Ovary (tissue), 3 donors: Measurements from ENCODE around the gene CTDSPL.

Source experiments
- EP300 ChIP-seq: sonication (generic); formaldehyde crosslinking; IDR thresholded peaks from one replicate; pipeline ENCODE4 v1.6.1; 2017; ENCODE audit warnings: antibody characterized with exemption
- POLR2A ChIP-seq: fragments of 450-650 bp; IDR thresholded peaks from one replicate; pipeline ENCODE4 v1.6.1; 2017; ENCODE audit warnings: antibody characterized with exemption, mild to moderate bottlenecking, moderate library complexity
- TF ChIP-seq, protein P1 (sequence below), 3 donors: fragments of 450-650 bp in 2 of 3; fragments of 200-600 bp in 1 of 3; IDR thresholded peaks; one replicate each; pipeline versions ENCODE4 v1.5.1 to v1.8.0; 2016 to 2022; ENCODE audit warnings: antibody characterized with exemption in 3 of 3, mild to moderate bottlenecking in 1 of 3
- donor health status: DM: no; HTN: no; CAD: no.

DNA sequence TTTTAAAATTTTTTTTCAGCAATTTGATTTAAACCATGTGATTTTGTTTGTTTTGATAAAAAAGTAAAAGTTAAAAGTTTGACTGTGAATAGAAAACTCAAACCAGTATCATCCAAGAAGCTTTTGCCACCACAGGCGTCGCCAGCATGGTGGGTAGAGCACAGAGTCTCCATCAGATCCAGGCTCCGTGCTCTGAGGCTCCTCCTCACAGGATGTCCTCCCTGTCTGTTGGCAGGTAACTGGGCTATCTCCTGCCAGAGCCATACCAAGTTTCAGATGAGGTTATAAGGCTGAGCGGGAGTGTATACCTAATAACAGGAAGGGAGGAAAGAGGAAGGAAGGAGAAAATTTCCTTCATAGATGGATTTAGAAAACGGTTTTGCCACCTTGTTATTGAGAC is 28.8 kb downstream of the CTDSPL start:
- TF ChIP-seq EP300 (no peak), POLR2A (no peak)
- TF ChIP-seq, protein P1, sequence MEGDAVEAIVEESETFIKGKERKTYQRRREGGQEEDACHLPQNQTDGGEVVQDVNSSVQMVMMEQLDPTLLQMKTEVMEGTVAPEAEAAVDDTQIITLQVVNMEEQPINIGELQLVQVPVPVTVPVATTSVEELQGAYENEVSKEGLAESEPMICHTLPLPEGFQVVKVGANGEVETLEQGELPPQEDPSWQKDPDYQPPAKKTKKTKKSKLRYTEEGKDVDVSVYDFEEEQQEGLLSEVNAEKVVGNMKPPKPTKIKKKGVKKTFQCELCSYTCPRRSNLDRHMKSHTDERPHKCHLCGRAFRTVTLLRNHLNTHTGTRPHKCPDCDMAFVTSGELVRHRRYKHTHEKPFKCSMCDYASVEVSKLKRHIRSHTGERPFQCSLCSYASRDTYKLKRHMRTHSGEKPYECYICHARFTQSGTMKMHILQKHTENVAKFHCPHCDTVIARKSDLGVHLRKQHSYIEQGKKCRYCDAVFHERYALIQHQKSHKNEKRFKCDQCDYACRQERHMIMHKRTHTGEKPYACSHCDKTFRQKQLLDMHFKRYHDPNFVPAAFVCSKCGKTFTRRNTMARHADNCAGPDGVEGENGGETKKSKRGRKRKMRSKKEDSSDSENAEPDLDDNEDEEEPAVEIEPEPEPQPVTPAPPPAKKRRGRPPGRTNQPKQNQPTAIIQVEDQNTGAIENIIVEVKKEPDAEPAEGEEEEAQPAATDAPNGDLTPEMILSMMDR (IDR thresholded peaks at IDR 0.05): no peak
